ENCODE measurements around the gene SLC28A3. TPM values are rescaled to one million over a fixed set of nuclear protein-coding genes. Genes with fewer than 3 reads are reported as not detected.
A peak's percentile ranks its signal among the peaks of the same experiment; 100 is the strongest.
"Not testable (repeated sequence)": the region's sequence is repeated elsewhere in the genome, so short reads cannot be mapped to it uniquely, and the experiment has no call there.

The SLC28A3 gene, protein sequence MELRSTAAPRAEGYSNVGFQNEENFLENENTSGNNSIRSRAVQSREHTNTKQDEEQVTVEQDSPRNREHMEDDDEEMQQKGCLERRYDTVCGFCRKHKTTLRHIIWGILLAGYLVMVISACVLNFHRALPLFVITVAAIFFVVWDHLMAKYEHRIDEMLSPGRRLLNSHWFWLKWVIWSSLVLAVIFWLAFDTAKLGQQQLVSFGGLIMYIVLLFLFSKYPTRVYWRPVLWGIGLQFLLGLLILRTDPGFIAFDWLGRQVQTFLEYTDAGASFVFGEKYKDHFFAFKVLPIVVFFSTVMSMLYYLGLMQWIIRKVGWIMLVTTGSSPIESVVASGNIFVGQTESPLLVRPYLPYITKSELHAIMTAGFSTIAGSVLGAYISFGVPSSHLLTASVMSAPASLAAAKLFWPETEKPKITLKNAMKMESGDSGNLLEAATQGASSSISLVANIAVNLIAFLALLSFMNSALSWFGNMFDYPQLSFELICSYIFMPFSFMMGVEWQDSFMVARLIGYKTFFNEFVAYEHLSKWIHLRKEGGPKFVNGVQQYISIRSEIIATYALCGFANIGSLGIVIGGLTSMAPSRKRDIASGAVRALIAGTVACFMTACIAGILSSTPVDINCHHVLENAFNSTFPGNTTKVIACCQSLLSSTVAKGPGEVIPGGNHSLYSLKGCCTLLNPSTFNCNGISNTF
- total RNA-seq (2014; rRNA removed; shearing (Covaris generic)) = not detected in 2 replicates
- not detected in 2 replicates for polyA plus RNA-seq (2014; cell fraction: nucleus; rRNA removed)

DNA sequence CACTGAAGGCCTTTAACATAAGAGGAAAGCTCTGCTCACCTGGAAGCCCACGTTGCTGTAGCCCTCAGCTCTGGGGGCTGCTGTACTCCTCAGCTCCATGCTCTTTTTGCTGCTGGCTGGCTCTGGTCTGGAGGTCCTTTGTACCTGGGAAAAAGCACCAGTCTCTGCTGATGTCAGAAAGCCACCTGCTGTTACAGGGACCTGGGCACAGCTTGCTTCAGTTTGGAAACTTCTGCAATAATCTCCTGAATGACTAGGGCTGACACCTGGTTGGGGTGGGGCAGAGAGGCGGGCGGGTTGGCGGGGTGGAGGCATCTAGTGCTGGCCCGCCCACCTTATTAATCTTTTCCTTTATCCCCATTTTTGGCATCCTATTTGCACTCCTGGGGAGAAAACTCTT, at the start of gene SLC28A3:
Gene SLC28A3 (minus strand): TSS at position 224 of the 400 bp plus-strand sequence. CDS start 125 bp downstream, at position 99.
- no peak for DNase-seq (ENCODE audit: extremely low read depth, low read depth)

DNA sequence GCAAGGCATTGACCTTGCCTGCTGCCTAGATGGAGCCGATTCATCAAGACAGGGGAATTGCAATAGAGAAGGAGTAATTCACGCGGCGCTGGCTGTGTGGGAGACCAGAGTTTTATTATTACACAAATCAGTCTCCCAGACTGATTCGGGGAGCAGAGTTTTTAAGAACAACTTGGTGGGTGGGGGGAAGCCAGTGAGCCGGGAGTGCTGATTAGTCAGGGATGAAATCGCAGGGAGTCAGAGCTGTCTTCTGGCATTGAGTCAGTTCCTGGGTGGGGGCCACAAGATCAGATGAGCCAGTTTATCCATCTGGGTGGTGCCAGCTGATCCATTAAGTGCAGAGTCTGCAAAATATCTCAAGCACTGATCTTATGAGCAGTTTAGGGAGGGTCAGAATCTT, 49.7 kb upstream of the SLC28A3 start:
- not testable (repeated sequence) for DNase-seq (ENCODE audit: extremely low read depth, low read depth)

DNA sequence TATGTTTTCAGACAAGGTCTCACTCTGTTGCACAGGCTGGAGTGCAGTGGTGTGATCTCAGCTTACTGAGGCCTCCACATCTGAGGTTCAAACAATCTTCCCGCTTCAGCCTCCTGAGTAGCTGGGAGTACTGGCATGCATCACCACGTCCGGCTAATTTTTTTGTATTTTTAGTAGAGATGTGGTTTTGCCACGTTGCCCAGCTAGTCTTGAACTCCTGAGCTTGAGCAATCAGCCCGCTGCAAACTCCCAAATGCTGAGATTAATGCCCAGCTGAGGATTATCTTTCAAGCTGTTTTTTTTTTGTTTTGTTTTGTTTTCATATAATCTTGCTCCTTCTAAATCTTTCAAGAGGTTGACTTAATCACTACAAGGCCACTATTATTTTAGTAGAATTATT, 47.3 kb upstream of the SLC28A3 start:
- DNase-seq (ENCODE audit: extremely low read depth, low read depth) = no peak

DNA sequence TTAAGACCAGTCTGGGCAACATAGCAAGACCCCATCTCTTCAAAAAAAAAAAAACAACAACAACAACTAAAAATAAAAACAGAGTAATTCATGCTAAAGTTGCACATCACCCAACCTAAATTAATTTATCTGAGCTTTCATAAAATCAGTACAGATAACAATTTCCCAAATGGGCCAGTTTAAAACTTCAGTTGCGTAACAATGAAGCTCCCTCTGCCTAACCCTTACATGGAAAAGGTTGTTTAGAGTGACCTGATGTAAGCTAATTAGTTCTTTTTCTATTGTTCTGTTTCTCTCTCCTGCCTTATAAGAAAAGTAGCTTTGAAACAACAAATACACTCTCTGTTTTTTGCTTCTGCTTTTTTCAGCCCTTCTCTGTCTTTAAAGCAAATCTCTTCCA, 46.2 kb upstream of the SLC28A3 start:
- DNase-seq (ENCODE audit: extremely low read depth, low read depth) = no peak

DNA sequence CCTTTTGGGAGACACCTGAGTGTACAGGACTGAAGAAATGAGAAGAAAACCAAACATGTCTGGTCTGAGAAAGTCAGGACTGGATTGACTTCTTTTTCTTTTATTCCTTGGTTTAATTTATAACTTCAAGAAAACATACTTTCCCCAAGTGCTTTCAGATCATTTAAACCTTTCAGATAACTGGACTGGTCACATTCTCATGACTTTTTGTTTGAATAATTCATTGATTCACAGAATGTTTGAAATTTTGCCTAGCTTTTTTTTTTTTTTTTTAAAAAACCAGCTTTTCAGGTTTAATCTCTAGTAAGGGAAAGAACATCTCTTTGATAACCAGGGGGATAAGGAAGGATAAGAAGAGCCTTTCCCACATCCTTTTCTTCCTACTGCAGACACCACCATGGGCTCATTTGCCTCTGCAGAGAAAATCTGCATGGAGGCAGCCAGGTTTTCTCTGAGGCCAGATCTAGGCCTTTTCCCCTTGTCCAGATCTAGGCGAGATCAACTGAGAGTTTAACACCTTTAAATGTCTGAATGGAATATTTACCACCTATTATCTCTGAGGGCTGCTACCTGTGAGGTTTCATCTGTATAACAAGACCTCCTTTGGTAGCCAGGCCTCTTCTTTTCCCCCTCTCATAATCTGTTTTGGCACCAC, 45.0 kb upstream of the SLC28A3 start:
- no peak for DNase-seq (ENCODE audit: extremely low read depth, low read depth)

DNA sequence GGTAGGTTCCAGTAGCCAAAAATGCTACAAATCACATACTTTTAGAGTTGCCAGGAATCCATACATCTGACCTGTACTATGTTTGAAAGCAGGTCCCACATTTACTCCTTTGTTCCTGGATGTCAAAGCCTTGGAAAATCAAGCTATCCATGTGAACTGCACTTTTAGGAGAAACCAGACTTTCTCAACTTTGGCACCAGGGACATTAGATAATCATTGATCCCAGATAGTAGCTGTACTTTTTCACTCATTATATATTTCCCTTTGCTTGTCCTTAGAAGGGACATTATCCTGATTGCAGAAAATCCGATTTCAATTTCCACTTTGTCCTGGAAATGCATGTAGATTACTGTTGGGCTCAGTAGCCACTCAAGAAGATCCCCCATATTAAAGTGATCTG, 44.1 kb upstream of the SLC28A3 start:
- no peak for DNase-seq (ENCODE audit: extremely low read depth, low read depth)

DNA sequence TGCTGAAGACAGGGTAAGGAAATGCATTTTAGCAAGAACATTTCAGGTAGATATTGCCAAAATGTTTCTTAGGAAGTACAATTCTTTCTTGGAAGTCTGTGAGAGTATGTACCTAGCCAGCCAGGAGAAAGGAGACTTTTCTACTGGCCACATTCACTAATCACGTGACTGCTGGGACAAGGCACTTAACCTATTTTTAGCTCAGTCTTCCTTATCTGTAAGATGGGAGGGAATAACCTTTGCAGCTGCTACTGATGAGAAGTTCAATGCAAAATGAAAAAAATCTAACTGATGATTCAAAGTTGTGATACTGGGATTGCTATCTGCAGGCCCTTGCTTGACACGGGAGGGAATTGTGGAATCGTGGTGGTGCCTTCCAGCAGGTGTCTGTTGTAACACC, 42.6 kb upstream of the SLC28A3 start:
- DNase-seq (ENCODE audit: extremely low read depth, low read depth) = no peak

DNA sequence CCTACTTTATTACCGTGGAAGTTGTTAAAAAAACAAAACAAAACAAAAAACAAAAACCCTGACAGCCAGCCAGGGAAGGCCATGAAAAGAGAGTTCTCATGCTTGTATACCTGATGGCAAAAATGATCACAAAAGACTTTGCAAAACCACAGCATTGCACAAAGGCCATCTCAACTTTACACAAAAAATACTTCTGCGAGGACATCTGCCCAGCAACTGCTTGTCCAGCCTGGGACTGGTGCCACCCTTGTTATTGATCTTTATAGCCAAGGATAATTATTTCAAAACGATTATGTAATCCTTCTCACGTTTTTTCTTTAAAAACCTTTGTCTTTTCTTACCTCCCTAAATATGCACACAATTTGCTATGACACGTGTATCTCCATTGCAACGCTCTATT, 42.2 kb upstream of the SLC28A3 start:
- DNase-seq (ENCODE audit: extremely low read depth, low read depth) = no peak

DNA sequence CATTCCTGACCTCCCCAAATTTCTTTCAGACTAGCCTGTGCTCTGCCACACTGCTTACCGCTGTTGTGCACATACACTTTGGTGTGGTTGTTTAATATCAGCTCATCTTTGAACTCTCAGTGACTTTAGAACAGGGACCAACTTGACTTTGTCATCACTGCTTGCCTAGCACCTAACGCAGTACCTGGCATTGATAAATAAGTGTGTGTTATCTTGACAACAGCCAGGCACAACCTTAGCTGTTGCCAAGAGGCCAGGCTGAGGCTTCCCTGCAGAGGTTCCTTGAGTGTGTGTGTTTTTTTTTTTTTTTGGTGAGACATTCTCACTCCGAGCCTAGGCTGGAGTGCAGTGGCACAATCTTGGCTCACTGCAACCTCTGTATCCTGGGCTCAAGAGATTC, 41.0 kb upstream of the SLC28A3 start:
- no peak for DNase-seq (ENCODE audit: extremely low read depth, low read depth)

DNA sequence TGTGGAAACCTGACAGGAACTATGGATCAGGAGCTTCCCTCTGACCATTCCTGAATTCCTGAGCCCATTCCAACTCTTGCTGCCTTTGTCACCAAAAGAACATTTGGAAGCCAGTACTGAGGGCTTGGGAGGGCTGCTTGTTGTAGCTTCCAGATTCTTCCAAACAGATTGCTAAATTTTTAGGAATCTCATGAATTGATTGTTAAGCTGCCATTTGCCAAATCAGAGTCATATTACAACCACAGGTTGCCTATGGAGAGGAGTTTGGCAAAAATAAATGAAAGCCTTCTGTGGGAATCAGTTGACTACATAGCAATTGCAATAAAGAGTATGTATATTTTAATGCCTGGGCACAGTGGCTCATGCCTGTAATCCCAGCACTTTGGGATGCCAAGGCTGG, 39.2 kb upstream of the SLC28A3 start:
- no peak for DNase-seq (ENCODE audit: extremely low read depth, low read depth)

DNA sequence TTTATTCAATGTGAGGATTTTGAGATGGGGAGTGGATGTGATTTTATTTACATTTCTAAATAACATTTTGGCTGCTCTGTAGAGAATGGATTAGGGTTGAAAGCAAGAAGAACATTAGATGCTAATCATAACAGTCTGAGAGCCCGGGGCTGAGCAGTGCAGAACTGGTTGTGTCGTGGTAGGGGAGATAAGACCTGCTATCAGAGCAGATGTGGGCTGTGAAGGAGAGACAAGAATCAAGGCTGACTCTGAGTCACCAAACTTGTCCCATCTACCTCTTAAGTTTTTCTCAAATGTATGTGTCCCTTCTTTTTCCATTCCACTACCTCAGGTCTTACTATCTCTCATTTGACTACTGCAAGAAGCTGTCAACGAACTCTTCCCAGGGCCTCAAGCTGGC, 35.4 kb upstream of the SLC28A3 start:
- DNase-seq (ENCODE audit: extremely low read depth, low read depth) = no peak

DNA sequence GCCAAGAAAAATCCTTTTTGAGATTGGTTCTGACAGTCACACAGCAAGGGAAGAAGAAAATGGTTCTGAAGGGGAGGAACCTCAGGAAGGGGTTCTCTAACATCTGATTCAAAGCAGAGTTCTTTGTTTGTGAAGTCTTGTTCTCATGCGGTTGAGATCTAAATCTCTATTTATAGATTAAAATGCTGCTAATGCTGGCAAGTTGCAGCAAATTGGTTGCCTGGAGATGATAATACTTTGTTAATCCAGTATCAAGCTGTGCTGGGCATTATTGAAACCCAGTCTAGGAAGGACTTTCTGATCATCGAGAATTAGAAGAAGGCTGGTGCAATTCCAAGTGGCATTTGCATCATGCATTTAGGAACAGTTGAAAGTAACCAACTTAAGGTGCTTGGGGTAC, 34.0 kb upstream of the SLC28A3 start:
- DNase-seq (ENCODE audit: extremely low read depth, low read depth) = no peak

DNA sequence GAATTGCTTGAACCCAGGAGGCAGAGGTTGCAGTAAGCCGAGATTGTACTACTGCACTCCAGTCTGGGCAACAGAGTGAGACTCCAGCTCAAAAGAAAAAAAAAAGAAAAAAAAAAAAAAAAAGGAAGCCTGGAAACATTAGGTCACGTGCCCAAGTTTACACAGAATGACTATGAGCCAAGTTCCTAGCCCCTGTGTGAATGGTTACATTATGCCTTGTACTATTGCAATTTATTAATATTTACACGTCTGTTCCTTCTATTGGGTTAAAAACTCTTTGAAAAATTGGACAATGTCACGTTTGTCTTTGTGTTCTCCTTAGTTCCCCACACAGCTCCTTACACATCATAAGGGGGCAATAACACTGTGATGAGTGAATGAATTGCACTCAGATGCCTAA, 33.5 kb upstream of the SLC28A3 start:
- no peak for DNase-seq (ENCODE audit: extremely low read depth, low read depth)

DNA sequence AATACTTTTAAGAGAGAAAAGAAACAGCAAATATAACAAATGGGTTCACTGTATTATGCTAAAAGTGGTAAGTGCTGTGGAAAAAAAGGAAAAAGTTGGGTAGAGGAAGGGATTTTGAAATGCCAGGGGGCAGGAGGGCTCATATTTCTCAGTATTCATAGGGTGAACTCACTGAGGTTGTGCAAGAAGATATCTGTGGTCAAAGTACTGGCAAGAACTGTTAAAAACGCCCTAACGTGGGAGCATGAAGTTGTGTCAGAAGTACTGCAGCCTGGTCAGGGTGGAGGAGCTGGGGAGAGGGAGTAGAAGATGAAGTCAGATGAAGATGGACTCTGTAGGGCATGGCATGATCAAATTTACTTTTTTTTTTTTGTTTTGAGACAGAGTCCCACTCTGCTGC, 31.2 kb upstream of the SLC28A3 start:
- peak; percentile 4 for DNase-seq (ENCODE audit: extremely low read depth, low read depth)

DNA sequence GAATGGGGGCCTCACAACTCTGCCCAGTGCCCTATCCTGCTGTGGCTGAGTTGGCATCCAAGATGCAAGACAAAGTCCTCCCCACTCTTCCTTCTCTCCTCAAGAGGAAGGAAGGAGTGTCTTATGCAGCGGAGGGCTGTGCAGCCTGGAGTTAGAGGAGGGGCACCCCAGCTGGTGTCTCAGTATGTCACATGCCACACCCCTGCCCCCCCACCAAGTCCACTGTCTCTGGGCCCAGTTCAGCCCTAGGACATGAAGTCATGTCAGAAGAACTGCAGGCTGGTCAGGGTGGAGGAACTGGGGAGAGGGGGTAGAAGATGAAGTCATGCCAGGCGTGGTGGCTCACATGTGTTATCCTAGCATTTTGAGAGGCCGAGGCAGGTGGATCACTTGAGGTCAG, 28.0 kb upstream of the SLC28A3 start:
- DNase-seq (ENCODE audit: extremely low read depth, low read depth) = no peak

DNA sequence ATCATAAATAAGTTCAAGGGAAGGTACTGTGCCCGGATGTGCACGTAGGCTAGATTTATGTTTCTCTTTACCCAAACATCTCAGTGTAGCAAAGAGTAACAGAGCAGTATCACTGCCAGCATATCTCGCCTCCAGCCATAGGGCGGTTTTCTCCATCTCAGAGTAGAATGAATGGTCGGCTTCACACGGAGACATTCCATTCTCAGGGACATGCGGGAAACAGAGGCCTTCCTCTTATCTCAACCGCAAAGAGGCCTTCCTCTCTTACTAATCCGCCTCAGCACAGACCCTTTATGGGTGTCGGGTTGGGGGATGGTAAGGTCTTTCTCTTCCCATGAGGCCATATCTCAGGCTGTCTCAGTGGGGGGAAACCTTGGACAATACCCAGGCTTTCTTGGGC, 27.2 kb upstream of the SLC28A3 start:
- not testable (repeated sequence) for DNase-seq (ENCODE audit: extremely low read depth, low read depth)

DNA sequence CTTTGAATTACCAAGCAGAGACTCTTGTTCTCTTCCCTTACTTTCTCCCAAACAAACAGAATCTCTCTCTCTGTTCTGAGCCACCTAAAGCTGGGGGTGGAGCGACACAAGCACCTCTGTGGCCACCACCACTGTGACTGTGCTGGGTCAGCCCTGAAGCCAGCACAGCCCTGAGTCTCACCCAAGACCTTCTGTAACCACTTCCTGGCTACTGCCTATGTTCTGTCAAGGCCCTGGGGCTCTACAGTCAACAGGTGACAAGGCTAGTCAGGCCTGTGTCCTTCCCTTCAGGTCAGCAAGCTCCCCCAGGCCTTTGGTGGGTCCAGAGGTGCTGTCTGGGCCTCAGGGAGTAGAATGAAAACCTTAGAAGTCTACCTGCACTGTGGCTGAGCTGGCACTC, 26.1 kb upstream of the SLC28A3 start:
- no peak for DNase-seq (ENCODE audit: extremely low read depth, low read depth)

DNA sequence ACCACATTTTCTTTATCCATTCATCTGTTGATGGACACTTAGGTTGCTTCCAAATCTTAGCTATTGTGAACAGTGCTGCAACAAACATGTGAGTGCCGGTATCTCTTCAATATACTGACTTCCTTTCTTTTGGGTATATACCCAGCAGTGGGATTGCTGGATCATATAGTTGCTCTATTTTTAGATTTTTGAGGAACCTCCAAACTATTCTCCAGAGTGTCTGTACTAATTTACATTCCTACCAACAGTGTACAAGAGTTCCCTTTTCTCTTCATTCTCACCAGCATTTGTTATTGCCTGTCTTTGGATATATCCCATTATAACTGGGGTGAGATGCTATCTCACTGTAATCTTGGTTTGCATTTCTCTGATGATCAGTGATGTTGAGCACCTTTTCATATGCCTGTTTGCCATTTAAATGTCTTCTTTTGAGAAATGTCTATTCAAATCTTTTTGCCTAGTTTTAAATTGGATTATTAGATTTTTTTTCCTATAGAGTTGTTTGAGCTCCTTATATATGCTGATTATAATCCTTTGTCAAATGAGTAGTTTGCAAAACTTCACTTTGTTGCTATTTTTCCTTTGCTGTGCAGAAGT, 24.4 kb upstream of the SLC28A3 start:
- not testable (repeated sequence) for DNase-seq (ENCODE audit: extremely low read depth, low read depth)

DNA sequence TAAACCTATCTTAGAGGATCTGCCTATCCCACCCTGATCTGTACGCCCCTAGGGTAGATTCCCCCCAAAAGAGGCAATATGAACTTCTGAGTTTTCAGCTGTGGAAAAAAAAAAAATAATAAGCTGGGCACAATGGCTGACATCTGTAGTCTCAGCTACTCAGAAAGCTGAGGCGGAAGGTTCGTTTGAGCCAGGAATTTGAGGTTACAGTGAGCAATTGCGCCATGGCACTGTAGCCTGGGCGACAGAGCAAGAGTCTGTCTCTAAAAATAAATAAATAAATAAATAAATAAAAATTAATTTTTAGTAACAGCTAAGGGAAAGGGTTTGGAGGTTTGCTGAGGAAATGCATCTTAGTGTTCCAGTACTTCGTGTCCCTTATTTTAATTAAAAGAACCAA, 21.1 kb upstream of the SLC28A3 start:
- no peak for DNase-seq (ENCODE audit: extremely low read depth, low read depth)

DNA sequence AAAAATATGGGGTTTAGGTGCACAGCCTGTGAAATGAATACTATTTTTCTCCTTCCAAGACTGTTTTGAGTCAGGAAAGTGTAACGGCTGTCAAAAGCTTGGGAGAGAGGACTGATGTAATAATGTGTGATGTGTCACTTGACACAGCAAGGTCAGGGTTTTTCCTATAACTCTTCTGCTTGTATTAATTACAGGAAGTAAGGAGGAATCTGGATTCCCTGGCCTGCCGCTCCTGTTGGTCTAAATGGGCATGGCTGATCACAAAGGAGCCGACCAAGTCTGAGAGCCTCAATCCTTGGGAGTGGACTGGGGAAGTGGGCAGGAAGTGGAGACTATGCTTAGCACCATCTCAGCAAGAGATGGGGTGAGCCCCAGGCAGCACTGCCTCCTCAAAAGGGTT, 16.7 kb upstream of the SLC28A3 start:
- no peak for DNase-seq (ENCODE audit: extremely low read depth, low read depth)

DNA sequence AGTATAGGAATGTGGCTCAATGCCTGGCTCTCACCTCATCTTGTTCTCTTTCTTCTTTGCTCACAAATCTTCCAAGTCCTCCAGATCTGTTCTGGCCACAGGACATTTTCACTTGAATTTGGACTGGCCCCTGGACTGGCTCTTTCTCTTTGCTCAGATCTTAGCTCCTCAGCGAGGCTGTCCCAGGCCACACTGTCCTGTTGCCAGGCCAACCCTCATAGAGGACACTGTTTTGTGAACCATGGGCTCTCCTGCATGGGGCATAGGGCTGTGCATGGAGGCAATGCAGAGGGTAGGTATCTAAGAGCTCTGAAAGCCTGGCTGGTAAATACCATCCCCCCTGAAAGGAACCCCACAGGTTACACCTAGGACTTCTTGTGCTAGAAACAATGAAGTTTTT, 13.5 kb upstream of the SLC28A3 start:
- DNase-seq (ENCODE audit: extremely low read depth, low read depth) = no peak

Measured in NCI-H460 (cell line).